Uterus (tissue), 2 donors: Measurements from ENCODE around the gene UCP1.

Experiments used
- POLR2A ChIP-seq, 2 donors: fragments of 450-650 bp; IDR thresholded peaks; one replicate each; pipeline ENCODE4 v1.6.1; 2016; ENCODE audit warnings: antibody characterized with exemption in 2 of 2, mild to moderate bottlenecking in 1 of 2, moderate library complexity in 1 of 2
- TF ChIP-seq, protein P1 (sequence below), 4 experiments: fragments of 200-600 bp in 2 of 4; fragments of 450-650 bp in 2 of 4; sonication (generic) in 2 of 4; IDR thresholded peaks; one replicate each; pipeline ENCODE4 v1.5.1; 2016 to 2019; ENCODE audit warnings: antibody characterized with exemption in 4 of 4, mild to moderate bottlenecking in 2 of 4, moderate library complexity in 1 of 4

DNA sequence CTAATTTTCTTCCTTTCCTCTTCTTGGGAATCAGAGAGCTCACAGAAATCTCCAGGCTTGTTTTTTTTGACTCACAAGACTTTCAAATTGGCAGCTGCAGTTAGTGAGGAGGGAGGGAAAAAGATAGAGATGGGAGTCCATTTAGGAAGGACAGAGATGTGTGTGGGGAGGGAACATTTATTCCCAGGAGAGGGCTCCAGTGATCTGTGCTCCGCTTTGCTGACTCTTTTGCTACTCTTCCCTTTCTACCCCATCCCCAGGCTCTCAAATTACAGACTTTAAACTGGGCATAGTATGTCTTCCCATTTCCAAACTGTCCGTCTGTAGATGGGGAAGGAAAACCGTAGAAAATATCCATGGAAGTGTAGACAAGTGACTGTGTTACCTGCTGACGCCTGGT, 39.1 kb upstream of the UCP1 start:
- TF ChIP-seq, protein P1, sequence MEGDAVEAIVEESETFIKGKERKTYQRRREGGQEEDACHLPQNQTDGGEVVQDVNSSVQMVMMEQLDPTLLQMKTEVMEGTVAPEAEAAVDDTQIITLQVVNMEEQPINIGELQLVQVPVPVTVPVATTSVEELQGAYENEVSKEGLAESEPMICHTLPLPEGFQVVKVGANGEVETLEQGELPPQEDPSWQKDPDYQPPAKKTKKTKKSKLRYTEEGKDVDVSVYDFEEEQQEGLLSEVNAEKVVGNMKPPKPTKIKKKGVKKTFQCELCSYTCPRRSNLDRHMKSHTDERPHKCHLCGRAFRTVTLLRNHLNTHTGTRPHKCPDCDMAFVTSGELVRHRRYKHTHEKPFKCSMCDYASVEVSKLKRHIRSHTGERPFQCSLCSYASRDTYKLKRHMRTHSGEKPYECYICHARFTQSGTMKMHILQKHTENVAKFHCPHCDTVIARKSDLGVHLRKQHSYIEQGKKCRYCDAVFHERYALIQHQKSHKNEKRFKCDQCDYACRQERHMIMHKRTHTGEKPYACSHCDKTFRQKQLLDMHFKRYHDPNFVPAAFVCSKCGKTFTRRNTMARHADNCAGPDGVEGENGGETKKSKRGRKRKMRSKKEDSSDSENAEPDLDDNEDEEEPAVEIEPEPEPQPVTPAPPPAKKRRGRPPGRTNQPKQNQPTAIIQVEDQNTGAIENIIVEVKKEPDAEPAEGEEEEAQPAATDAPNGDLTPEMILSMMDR (IDR thresholded peaks at IDR 0.05), result no peak
- TF ChIP-seq POLR2A (IDR thresholded peaks at IDR 0.05), result no peak
